Mesangial cell (primary cell): ENCODE data around the gene KLC4. TPM values are rescaled to one million over a fixed set of nuclear protein-coding genes. Genes with fewer than 3 reads are reported as not detected.

Experiments used
- total RNA-seq: library from RNA; depleted of rRNA; stranded (reverse); fragments of >200 nt; gene quantifications from 2 replicates; pipeline ENCODE4 v1.2.3, GENCODE V29; 2015

Gene KLC4
- total RNA-seq = 10.4 and 24.6 TPM in 2 replicates

GRCh38 chr6:43059168-43060033 is at the start of gene KLC4, which contains the start of gene MRPL2:
Gene KLC4 (plus strand): TSS chr6:43059631. CDS start chr6:43061336, 1,705 bp downstream.
Gene MRPL2 (minus strand): TSS chr6:43059434. CDS start chr6:43059381, 53 bp downstream.

GRCh38 chr6:43013843-43014433 is 45.5 kb upstream of the KLC4 start, which contains the start of the genes KLHDC3 and MEA1:
Gene KLHDC3 (plus strand): TSS chr6:43014249. CDS start chr6:43017193, 2,944 bp downstream.
Gene MEA1 (minus strand): TSS chr6:43013946. CDS start chr6:43013813, 133 bp downstream.

GRCh38 chr6:43021270-43022047 is 38.0 kb upstream of the KLC4 start, which contains the start of gene RRP36:
Gene RRP36 (plus strand): TSS chr6:43021623. CDS start chr6:43021655, 32 bp downstream.

GRCh38 chr6:43053545-43054205 is 5.8 kb upstream of the KLC4 start, which contains the start of gene CUL7:
Gene CUL7 (minus strand): TSS chr6:43053851. CDS start chr6:43052788, 1,063 bp downstream.

GRCh38 chr6:43075670-43076463 is 16.4 kb downstream of the KLC4 start, which contains the start of gene PTK7:
Gene PTK7 (plus strand): TSS chr6:43076314. CDS start chr6:43076489, 175 bp downstream.

Other genes starting within 250 kb of the KLC4 start
- gene RPL7L1, start 180.0 kb upstream of the KLC4 start, total RNA-seq = 51.2 and 105 TPM in 2 replicates
- gene PTCRA, start 143.6 kb upstream of the KLC4 start, total RNA-seq = not detected in 2 replicates
- 40.4 and 52.7 TPM in 2 replicates for gene CNPY3, start 130.2 kb upstream of the KLC4 start, total RNA-seq
- gene GNMT, start 98.9 kb upstream of the KLC4 start, total RNA-seq = not detected in 2 replicates
- 17.1 and 40.4 TPM in 2 replicates for gene PEX6, start 80.5 kb upstream of the KLC4 start, total RNA-seq
- gene PPP2R5D, start 75.1 kb upstream of the KLC4 start, total RNA-seq = 47.9 and 64.5 TPM in 2 replicates
- 41.8 and 70.6 TPM in 2 replicates for gene MEA1, start 45.7 kb upstream of the KLC4 start, total RNA-seq
- 90.0 and 96.8 TPM in 2 replicates for gene KLHDC3, start 45.4 kb upstream of the KLC4 start, total RNA-seq
- 46.6 and 114 TPM in 2 replicates for gene RRP36, start 38.0 kb upstream of the KLC4 start, total RNA-seq
- gene CUL7, start 5.8 kb upstream of the KLC4 start, total RNA-seq = 22.3 and 55.4 TPM in 2 replicates
- 35.0 and 40.7 TPM in 2 replicates for gene MRPL2, start 197 bp upstream of the KLC4 start, total RNA-seq
- gene PTK7, start 16.7 kb downstream of the KLC4 start, total RNA-seq = 132 and 236 TPM in 2 replicates
- gene SRF, start 111.6 kb downstream of the KLC4 start, total RNA-seq = 40.3 and 44.2 TPM in 2 replicates
- gene CUL9, start 122.6 kb downstream of the KLC4 start, total RNA-seq = 14.0 and 39.3 TPM in 2 replicates
- 90.3 and 107 TPM in 2 replicates for gene DNPH1, start 169.8 kb downstream of the KLC4 start, total RNA-seq
- under 0.01 and 0.13 TPM in 2 replicates for gene TTBK1, start 183.8 kb downstream of the KLC4 start, total RNA-seq
- gene SLC22A7, start 238.6 kb downstream of the KLC4 start, total RNA-seq = not detected in 2 replicates
- not detected in 2 replicates for gene CRIP3, start 249.2 kb downstream of the KLC4 start, total RNA-seq